Activated CD8-positive, alpha-beta T cell treated with anti-CD3 and anti-CD28 coated beads for 36 hours (primary cell): ENCODE data around the gene DROSHA. TPM values are rescaled to one million over a fixed set of nuclear protein-coding genes. Genes with fewer than 3 reads are reported as not detected.
A peak's percentile ranks its signal among the peaks of the same experiment; 100 is the strongest.
"Not testable (repeated sequence)": the region's sequence is repeated elsewhere in the genome, so short reads cannot be mapped to it uniquely, and the experiment has no call there.

Source experiments
- ATAC-seq: fragments of 200-7000 bp; cut with Tn5 transposase; one replicate; pipeline ENCODE4 v1.10.0; 2021; ENCODE audit warnings: mild to moderate bottlenecking, moderate library complexity
- CTCF ChIA-PET: fragments of 350-600 bp; sonication (Branson Sonifier 250); formaldehyde crosslinking; loops from one replicate; lab custom pipeline; 2021; ENCODE audit warnings: antibody characterized with exemption; lab: Charles Lee
- POLR2A ChIA-PET: fragments of 350-600 bp; sonication (Branson Sonifier 250); formaldehyde crosslinking; loops from one replicate; lab custom pipeline; 2021; ENCODE audit warnings: antibody characterized with exemption; lab: Charles Lee
- DNase-seq: peaks from one replicate; pipeline ENCODE4 v3.0.0-alpha.2; 2020
- H3K27ac Mint-ChIP-seq: one replicate; pipeline ENCODE4 v1.8.0; 2021; ENCODE audit warnings: mild to moderate bottlenecking, mixed read lengths
- H3K27me3 Mint-ChIP-seq: one replicate; pipeline ENCODE4 v1.8.0; 2021; ENCODE audit warnings: mixed read lengths
- H3K36me3 Mint-ChIP-seq: one replicate; pipeline ENCODE4 v1.8.0; 2021; ENCODE audit warnings: low read depth, mixed read lengths
- H3K4me1 Mint-ChIP-seq: one replicate; pipeline ENCODE4 v1.8.0; 2021; ENCODE audit warnings: low read depth, mixed read lengths
- H3K4me3 Mint-ChIP-seq: one replicate; pipeline ENCODE4 v1.8.0; 2021; ENCODE audit warnings: mild to moderate bottlenecking, moderate library complexity, mixed read lengths
- H3K9me3 Mint-ChIP-seq: one replicate; pipeline ENCODE4 v1.8.0; 2021; ENCODE audit warnings: mixed read lengths
- CTCF ChIP-seq: fragments of 200-600 bp; IDR thresholded peaks from one replicate; pipeline ENCODE4 v1.8.0; 2022; ENCODE audit warnings: antibody characterized with exemption, mild to moderate bottlenecking
- intact Hi-C: fragments of 100-400 bp; cut with micrococcal nuclease; formaldehyde crosslinking; loops from one replicate; pipeline ENCODE4 v1.10.0; 2022
- total RNA-seq, 2 experiments: library from RNA; stranded (reverse); gene quantifications; one replicate each; pipeline ENCODE4 v1.2.3, GENCODE V29; 2021

Gene DROSHA
- total RNA-seq, 2 experiments from 2014 or later = 57.8 to 61.0 TPM

GRCh38 chr5:31551878-31552277 lies 20.0 kb upstream of the DROSHA start:
- Mint-ChIP-seq H3K4me1 (peaks cover 11% of the 10 kb centered on the region), H3K4me3 (no peak overlapping the region), H3K27ac (no peak overlapping the region), H3K27me3 (no peaks in the 10 kb centered on the region), H3K9me3 (no peaks in the 10 kb centered on the region), H3K36me3 (peaks cover 55% of the 10 kb centered on the region)
- ATAC-seq (no peak), DNase-seq (no peak)
- no peak for TF ChIP-seq CTCF
- POLR2A ChIA-PET = no interaction called here
- intact Hi-C loops = no loop called here
- CTCF ChIA-PET = no interaction called here

DNA sequence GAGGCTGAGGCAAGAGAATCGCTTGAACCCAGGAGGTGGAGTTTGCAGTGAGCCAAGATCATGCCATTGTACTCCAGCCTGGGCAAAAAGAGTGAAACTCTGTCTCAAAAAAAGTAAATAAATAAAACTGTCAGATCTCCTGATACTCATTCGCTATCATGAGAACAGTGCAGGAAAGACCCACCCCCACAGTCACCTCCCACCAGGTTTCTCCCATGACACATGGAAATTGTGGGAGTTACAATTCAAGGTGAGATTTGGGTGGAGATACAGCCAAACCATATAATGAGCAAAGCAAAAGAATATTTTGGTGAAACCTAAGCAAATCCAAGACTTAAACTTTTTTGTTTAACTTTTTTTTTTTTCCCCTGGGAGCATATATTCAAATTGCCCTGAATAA lies 17.2 kb upstream of the DROSHA start:
- H3K27ac Mint-ChIP-seq, ATAC-seq, POLR2A ChIA-PET, DNase-seq, CTCF ChIA-PET, H3K9me3 Mint-ChIP-seq, intact Hi-C loops, H3K27me3 Mint-ChIP-seq, H3K4me3 Mint-ChIP-seq: not testable (repeated sequence)
- Mint-ChIP-seq H3K36me3 (peaks cover 55% of the 10 kb centered on the region), H3K4me1 (peaks cover 11% of the 10 kb centered on the region)

DNA sequence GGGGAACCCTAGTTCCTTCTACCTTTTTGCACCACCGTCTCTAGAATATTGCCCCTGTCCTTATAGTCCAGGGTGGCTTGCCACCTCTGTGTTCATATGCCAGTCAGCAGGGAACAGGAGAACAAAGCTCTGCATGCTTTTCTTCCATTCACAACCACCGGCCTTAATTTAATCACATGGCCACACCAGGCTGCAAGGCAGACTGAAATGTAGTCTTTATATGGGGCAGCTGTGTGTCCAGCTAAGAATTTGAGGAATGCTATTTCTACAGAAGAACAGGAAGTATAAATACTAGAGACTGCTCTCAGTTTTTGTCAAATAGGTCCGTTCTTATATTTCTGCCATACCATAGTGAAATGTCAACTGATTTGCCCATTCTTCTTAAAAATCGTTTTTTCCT lies 6.0 kb upstream of the DROSHA start:
- Mint-ChIP-seq H3K4me1 (peaks cover 31% of the 10 kb centered on the region), H3K9me3 (no peaks in the 10 kb centered on the region), H3K27ac (peak overlapping the region; percentile 49), H3K4me3 (no peak overlapping the region), H3K27me3 (no peaks in the 10 kb centered on the region), H3K36me3 (peaks cover 46% of the 10 kb centered on the region)
- DNase-seq (no peak), ATAC-seq (no peak)
- CTCF ChIA-PET = interaction anchor here (0.7 to 1.3 kb wide), 3 partner anchors 8 to 570 kb away, joined by 3 read pairs; no protein-coding TSS in a partner anchor
- intact Hi-C loops = no loop called here
- POLR2A ChIA-PET = no interaction called here
- TF ChIP-seq CTCF = no peak

GRCh38 chr5:31537349-31537748 lies 5.5 kb upstream of the DROSHA start:
- intact Hi-C loops = no loop called here
- ATAC-seq = no peak
- Mint-ChIP-seq H3K36me3 (peaks cover 41% of the 10 kb centered on the region), H3K9me3 (no peaks in the 10 kb centered on the region), H3K4me3 (no peak overlapping the region), H3K27me3 (no peaks in the 10 kb centered on the region), H3K27ac (no peak overlapping the region), H3K4me1 (peaks cover 31% of the 10 kb centered on the region)
- no peak for DNase-seq
- ChIA-PET POLR2A (no interaction called here), CTCF (interaction anchor here (1.3 kb wide), 1 partner anchor 9 kb away, joined by 3 read pairs; no protein-coding TSS in a partner anchor)
- TF ChIP-seq CTCF = no peak

DNA sequence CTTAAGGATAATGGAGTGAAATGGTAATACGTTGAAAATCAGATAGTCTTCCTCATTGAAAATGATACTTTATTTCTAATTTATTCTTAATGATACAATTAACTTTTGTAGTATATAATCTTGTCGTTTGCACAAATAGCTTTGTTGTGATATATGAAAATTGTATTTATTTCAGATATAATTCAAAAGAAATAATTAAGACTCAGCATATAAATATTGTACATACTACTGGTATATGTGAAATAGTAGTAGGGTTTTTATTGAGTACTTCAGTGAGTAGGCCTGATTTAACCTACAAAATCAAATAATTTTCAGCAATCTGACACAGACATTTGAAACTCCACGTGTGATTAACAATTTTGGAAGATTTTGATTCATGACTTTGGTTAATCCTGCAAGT lies 5.0 kb upstream of the DROSHA start:
- CTCF ChIA-PET = interaction anchor here (1.3 kb wide), 1 partner anchor 9 kb away, joined by 3 read pairs; no protein-coding TSS in a partner anchor
- peaks cover 40% of the 10 kb centered on the region for H3K36me3 Mint-ChIP-seq
- intact Hi-C loops = no loop called here
- no peak overlapping the region for H3K4me3 Mint-ChIP-seq
- no peaks in the 10 kb centered on the region for H3K27me3 Mint-ChIP-seq
- ATAC-seq = no peak
- POLR2A ChIA-PET = no interaction called here
- H3K27ac Mint-ChIP-seq = no peak overlapping the region
- DNase-seq = no peak
- peaks cover 31% of the 10 kb centered on the region for H3K4me1 Mint-ChIP-seq
- no peak for TF ChIP-seq CTCF
- H3K9me3 Mint-ChIP-seq = no peaks in the 10 kb centered on the region
